SK-N-MC (cell line): Measurements from ENCODE around the gene CDC42.

Experiments
- EZH2 ChIP-seq: fragments of 200-600 bp; sonication (generic); IDR thresholded peaks from one replicate; pipeline ENCODE4 v1.6.1; 2017; ENCODE audit warnings: antibody characterized with exemption
- FOXP2 ChIP-seq: optimal IDR thresholded peaks from 2 replicates; pipeline ENCODE3; 2011; ENCODE audit warnings: mild to moderate bottlenecking, moderate library complexity; ENCODE audit not compliant: insufficient read depth; ENCODE audit errors: extremely low read length, control extremely low read depth
- POLR2AphosphoS5 ChIP-seq: IDR thresholded peaks from 2 replicates; pipeline ENCODE4 v1.6.1; 2012; ENCODE audit warnings: mild to moderate bottlenecking, low read depth, low read length, borderline replicate concordance

- TF ChIP-seq POLR2AphosphoS5 (no peak), EZH2 (no peak), FOXP2 (no peak)
Measured at GRCh38 chr1:22044690-22045420, 7.7 kb upstream of the CDC42 start.
